HepG2 (cell line): ENCODE measurements around the gene USP36. TPM values are rescaled to one million over a fixed set of nuclear protein-coding genes. Genes with fewer than 3 reads are reported as not detected.

Source experiments
- ATAC-seq: fragments of 200-7000 bp; cut with Tn5 transposase; 3 replicates; pipeline ENCODE4 v1.9.1; 2020; ENCODE audit warnings: mild to moderate bottlenecking, moderate library complexity
- BruUV-seq: library from RNA; stranded (reverse); fragments of 400-500 nt; replicated peaks from 2 replicates; lab custom pipeline; 2021; lab: Mats Ljungman, UMichigan
- CTCF ChIA-PET: fragments of 300-600 bp; formaldehyde crosslinking; extraction: SDS; loops from one replicate; lab custom pipeline; 2021; ENCODE audit warnings: low total read pairs, inconsistent platforms, low intra/inter-chr PET ratio; lab: Yijun Ruan, JAX
- POLR2A ChIA-PET: fragments of 350-600 bp; sonication (Branson Sonifier 250); formaldehyde crosslinking; loops from one replicate; lab custom pipeline; 2020; ENCODE audit warnings: antibody characterized with exemption, inconsistent platforms; lab: Yijun Ruan, JAX
- DNase-seq: peaks from one replicate; pipeline ENCODE4 v3.0.0-alpha.2; 2015; ENCODE audit warnings: low spot score
- FAIRE-seq: peaks from 3 replicates; lab custom pipeline; 2011; peaks lifted over from hg19 to GRCh38; lab: Jason Lieb, UNC
- H2AFZ ChIP-seq: one replicate; pipeline ENCODE4 v1.6.1; 2011; ENCODE audit warnings: low read length, inconsistent platforms
- H3K27ac ChIP-seq: fragments of 300-600 bp; 3 replicates; pipeline ENCODE4 v1.8.0; 2011; ENCODE audit warnings: mixed run types, mild to moderate bottlenecking, mixed read lengths, low read length, inconsistent platforms; ENCODE audit not compliant: insufficient read depth; ENCODE audit errors: extremely low read length
- H3K27me3 ChIP-seq, 2 experiments: fragments of 200-600 bp in 1 of 2; 2 replicates in 1 of 2; 3 replicates in 1 of 2; pipeline versions ENCODE4 v1.6.0 to v1.8.0; 2011; ENCODE audit warnings: low read length in 2 of 2, mild to moderate bottlenecking in 2 of 2, moderate library complexity in 2 of 2, inconsistent platforms in 1 of 2; ENCODE audit not compliant: insufficient read depth in 2 of 2, control insufficient read depth in 1 of 2
- H3K36me3 ChIP-seq, 2 experiments: fragments of 200-600 bp in 1 of 2; replicated peaks in 1 of 2; 2 replicates in 1 of 2; 3 replicates in 1 of 2; pipeline versions ENCODE4 v1.5.1 to v1.8.0; 2011; ENCODE audit warnings: low read length in 2 of 2, inconsistent platforms in 1 of 2; ENCODE audit not compliant: insufficient read depth in 2 of 2, control insufficient read depth in 1 of 2
- H3K4me1 ChIP-seq: 2 replicates; pipeline ENCODE4 v1.5.1; 2012; ENCODE audit warnings: low read length, inconsistent platforms; ENCODE audit not compliant: insufficient read depth
- H3K4me2 ChIP-seq: 2 replicates; pipeline ENCODE4 v1.6.0; 2011; ENCODE audit warnings: low read depth, low read length, inconsistent platforms
- H3K4me3 ChIP-seq, 3 experiments: fragments of 200-600 bp in 1 of 3; sonication (generic), shearing (Covaris generic) in 1 of 3; replicated peaks in 1 of 3; 2 replicates each; pipeline ENCODE4 v1.5.1; 2011 to 2016; ENCODE audit warnings: low read length in 3 of 3, inconsistent platforms in 2 of 3, low read depth in 2 of 3, mild to moderate bottlenecking in 2 of 3, control low read depth in 1 of 3, mixed read lengths in 1 of 3; ENCODE audit not compliant: insufficient read depth in 1 of 3
- H3K79me2 ChIP-seq: one replicate; pipeline ENCODE4 v1.6.1; 2011; ENCODE audit warnings: low read length, inconsistent platforms; ENCODE audit not compliant: insufficient read depth
- H3K9ac ChIP-seq: 2 replicates; pipeline ENCODE4 v1.6.0; 2011; ENCODE audit warnings: mild to moderate bottlenecking, low read depth, low read length, inconsistent platforms; ENCODE audit not compliant: insufficient read depth
- H3K9me3 ChIP-seq: 2 replicates; pipeline ENCODE4 v1.5.1; 2012; ENCODE audit warnings: mild to moderate bottlenecking, low read length
- H4K20me1 ChIP-seq: 2 replicates; pipeline ENCODE4 v1.6.0; 2011; ENCODE audit warnings: inconsistent platforms, mild to moderate bottlenecking, low read length, moderate library complexity; ENCODE audit not compliant: insufficient read depth
- FOXJ3 ChIP-seq: sonication (generic); formaldehyde crosslinking; IDR thresholded peaks from 2 replicates; pipeline ENCODE4 v1.4.0; 2020; ENCODE audit warnings: missing genetic modification reagents, mild to moderate bottlenecking, borderline replicate concordance
- HIVEP1 ChIP-seq: sonication (generic); formaldehyde crosslinking; IDR thresholded peaks from 2 replicates; pipeline ENCODE4 v1.4.0; 2020; ENCODE audit warnings: mild to moderate bottlenecking, missing genetic modification reagents
- NCOA5 ChIP-seq: sonication (generic); formaldehyde crosslinking; IDR thresholded peaks from 2 replicates; pipeline ENCODE4 v1.4.0; 2020; ENCODE audit warnings: missing genetic modification reagents
- NFATC3 ChIP-seq: sonication (generic); formaldehyde crosslinking; IDR thresholded peaks from 2 replicates; pipeline ENCODE4 v1.5.1; 2020; ENCODE audit warnings: mild to moderate bottlenecking, missing genetic modification reagents
- SALL2 ChIP-seq: sonication (generic); formaldehyde crosslinking; IDR thresholded peaks from 2 replicates; pipeline ENCODE4 v1.8.1; 2023; ENCODE audit warnings: mild to moderate bottlenecking, missing genetic modification reagents, inconsistent platforms
- SOX6 ChIP-seq, 2 experiments: fragments of 450-650 bp in 1 of 2; sonication (generic) in 1 of 2; formaldehyde crosslinking in 1 of 2; IDR thresholded peaks; 2 replicates each; pipeline versions ENCODE4 v1.4.0 to v1.6.1; 2017 to 2020; ENCODE audit warnings: antibody characterized with exemption in 1 of 2, mild to moderate bottlenecking in 1 of 2, missing genetic modification reagents in 1 of 2
- ZFP1 ChIP-seq: IDR thresholded peaks from 2 replicates; pipeline ENCODE4 v1.6.1; 2016
- ZNF280D ChIP-seq: sonication (generic); formaldehyde crosslinking; IDR thresholded peaks from 2 replicates; pipeline ENCODE4 v1.5.1; 2020; ENCODE audit warnings: mild to moderate bottlenecking, missing genetic modification reagents
- ZNF329 ChIP-seq: sonication (generic); formaldehyde crosslinking; IDR thresholded peaks from 2 replicates; pipeline ENCODE4 v1.9.0; 2021; ENCODE audit warnings: low read depth, mild to moderate bottlenecking, missing genetic modification reagents
- ZSCAN31 ChIP-seq: sonication (generic); formaldehyde crosslinking; IDR thresholded peaks from 2 replicates; pipeline ENCODE4 v1.5.0; 2020; ENCODE audit warnings: low read depth, mild to moderate bottlenecking, missing genetic modification reagents
- WGBS: methylation state at CpG from one replicate; pipeline ENCODE4 v1.1.6; 2017; ENCODE audit warnings: low lambda C conversion rate; 5-methylcytosine and 5-hydroxymethylcytosine counted together
- in situ Hi-C: cut with HindIII; loops from 2 replicates; pipeline ENCODE4 v1.10.0; 2017; ENCODE audit warnings: low pct_unique_long_range_greater_than_20kb; ENCODE audit not compliant: extremely low pct_ligation_motif_present
- intact Hi-C: fragments of 100-400 bp; cut with micrococcal nuclease; formaldehyde crosslinking; loops from one replicate; pipeline ENCODE4 v1.10.0; 2022; ENCODE audit not compliant: unreplicated experiment
- polyA plus RNA-seq, 8 experiments: library from polyadenylated mRNA; depleted of rRNA in 3 of 8; stranded (reverse) in 7 of 8; unstranded in 1 of 8; fragments of >200 nt; fragmentation: Illumina TruSeq in 4 of 8; extraction: Trizol in 4 of 8; gene quantifications; 2 replicates each; pipeline versions ENCODE4 v1.2.1 to v1.2.3, GENCODE V29; 2011 to 2016; ENCODE audit warnings: low read depth in 4 of 8, missing spikeins in 1 of 8, mixed read lengths in 1 of 8; ENCODE audit not compliant: insufficient read depth in 1 of 8
- total RNA-seq, 5 experiments: library from RNA; depleted of rRNA; stranded (reverse); fragments of >200 nt; fragmentation: Illumina TruSeq; extraction: Trizol; gene quantifications; 2 replicates each; pipeline ENCODE4 v1.2.3, GENCODE V29; 2016; ENCODE audit warnings: low read depth in 1 of 5
- TF ChIP-seq, protein P1 (sequence below): sonication (generic); formaldehyde crosslinking; IDR thresholded peaks from 2 replicates; pipeline ENCODE4 v1.4.0; 2020; ENCODE audit warnings: missing genetic modification reagents, mild to moderate bottlenecking, borderline replicate concordance
- TF ChIP-seq, protein P2 (sequence below): sonication (generic); formaldehyde crosslinking; IDR thresholded peaks from 2 replicates; pipeline ENCODE4 v1.8.0; 2022; ENCODE audit warnings: missing genetic modification reagents, mild to moderate bottlenecking, moderate library complexity, borderline replicate concordance
- TF ChIP-seq, protein P3 (sequence below): sonication (generic); formaldehyde crosslinking; IDR thresholded peaks from 2 replicates; pipeline ENCODE4 v1.4.0; 2020; ENCODE audit warnings: missing genetic modification reagents

Gene USP36
- total and polyA plus RNA-seq, 2 of the 13 experiments (the other 11 are each of a cell fraction or from before 2014, with no cell fraction given) = 29.6 to 45.9 TPM

GRCh38 chr17:78832541-78832810, 8.1 kb downstream of the USP36 start:
- peaks cover 35% of the 10 kb centered on the region for H3K79me2 ChIP-seq
- H3K4me1 ChIP-seq = peaks cover 27% of the 10 kb centered on the region
- no peak overlapping the region for H3K4me2 ChIP-seq
- no peaks in the 10 kb centered on the region for H3K27me3 ChIP-seq
- DNase-seq = no peak
- peaks cover 4% of the 10 kb centered on the region; the same call in 1 of the 2 replicates for H4K20me1 ChIP-seq
- H3K27ac ChIP-seq = peak overlapping the region; percentile 48
- no peak overlapping the region for H3K4me3 ChIP-seq
- ATAC-seq = peak; percentile 22
- H3K9me3 ChIP-seq = no peaks in the 10 kb centered on the region
- in situ Hi-C loops = no loop called here
- H2AFZ ChIP-seq = no peak overlapping the region
- CTCF ChIA-PET = no interaction called here
- no peak for FAIRE-seq
- peak overlapping the region; percentile 14; the same call in 1 of the 2 replicates for H3K9ac ChIP-seq
- POLR2A ChIA-PET = interaction anchor here (1.0 to 2.3 kb wide), 3 partner anchors 8 to 13 kb away, joined by 4 to 23 read pairs (median 4); partner anchors contain the start of gene USP36
- intact Hi-C loops = no loop called here
- 94% methylated on average over 2 of the region's 2 CpGs for WGBS
- BruUV-seq = no TSS peak
- H3K36me3 ChIP-seq = peaks cover 56 to 89% of the 10 kb centered on the region in 2 experiments
- TF ChIP-seq, protein P1, sequence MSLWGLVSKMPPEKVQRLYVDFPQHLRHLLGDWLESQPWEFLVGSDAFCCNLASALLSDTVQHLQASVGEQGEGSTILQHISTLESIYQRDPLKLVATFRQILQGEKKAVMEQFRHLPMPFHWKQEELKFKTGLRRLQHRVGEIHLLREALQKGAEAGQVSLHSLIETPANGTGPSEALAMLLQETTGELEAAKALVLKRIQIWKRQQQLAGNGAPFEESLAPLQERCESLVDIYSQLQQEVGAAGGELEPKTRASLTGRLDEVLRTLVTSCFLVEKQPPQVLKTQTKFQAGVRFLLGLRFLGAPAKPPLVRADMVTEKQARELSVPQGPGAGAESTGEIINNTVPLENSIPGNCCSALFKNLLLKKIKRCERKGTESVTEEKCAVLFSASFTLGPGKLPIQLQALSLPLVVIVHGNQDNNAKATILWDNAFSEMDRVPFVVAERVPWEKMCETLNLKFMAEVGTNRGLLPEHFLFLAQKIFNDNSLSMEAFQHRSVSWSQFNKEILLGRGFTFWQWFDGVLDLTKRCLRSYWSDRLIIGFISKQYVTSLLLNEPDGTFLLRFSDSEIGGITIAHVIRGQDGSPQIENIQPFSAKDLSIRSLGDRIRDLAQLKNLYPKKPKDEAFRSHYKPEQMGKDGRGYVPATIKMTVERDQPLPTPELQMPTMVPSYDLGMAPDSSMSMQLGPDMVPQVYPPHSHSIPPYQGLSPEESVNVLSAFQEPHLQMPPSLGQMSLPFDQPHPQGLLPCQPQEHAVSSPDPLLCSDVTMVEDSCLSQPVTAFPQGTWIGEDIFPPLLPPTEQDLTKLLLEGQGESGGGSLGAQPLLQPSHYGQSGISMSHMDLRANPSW = no peak
- TF ChIP-seq NCOA5 (CRISPR knock-in tag) (no peak), NFATC3 (no peak), SOX6 (IDR thresholded peaks at IDR 0.05) (no peak), SOX6 (CRISPR knock-in tag; IDR thresholded peaks at IDR 0.05) (no peak), ZFP1 (CRISPR knock-in tag) (no peak), SALL2 (CRISPR knock-in tag) (0 out of 2 replicates have a peak, but pooled peaks have one; percentile 66), HIVEP1 (no peak), ZNF280D (CRISPR knock-in tag) (peak; percentile 15; the same call in 1 of the 2 replicates), ZNF329 (CRISPR knock-in tag) (0 out of 2 replicates have a peak, but pooled peaks have one; percentile 1), FOXJ3 (CRISPR knock-in tag) (no peak), ZSCAN31 (CRISPR knock-in tag) (0 out of 2 replicates have a peak, but pooled peaks have one; percentile 20)
- TF ChIP-seq, protein P2, sequence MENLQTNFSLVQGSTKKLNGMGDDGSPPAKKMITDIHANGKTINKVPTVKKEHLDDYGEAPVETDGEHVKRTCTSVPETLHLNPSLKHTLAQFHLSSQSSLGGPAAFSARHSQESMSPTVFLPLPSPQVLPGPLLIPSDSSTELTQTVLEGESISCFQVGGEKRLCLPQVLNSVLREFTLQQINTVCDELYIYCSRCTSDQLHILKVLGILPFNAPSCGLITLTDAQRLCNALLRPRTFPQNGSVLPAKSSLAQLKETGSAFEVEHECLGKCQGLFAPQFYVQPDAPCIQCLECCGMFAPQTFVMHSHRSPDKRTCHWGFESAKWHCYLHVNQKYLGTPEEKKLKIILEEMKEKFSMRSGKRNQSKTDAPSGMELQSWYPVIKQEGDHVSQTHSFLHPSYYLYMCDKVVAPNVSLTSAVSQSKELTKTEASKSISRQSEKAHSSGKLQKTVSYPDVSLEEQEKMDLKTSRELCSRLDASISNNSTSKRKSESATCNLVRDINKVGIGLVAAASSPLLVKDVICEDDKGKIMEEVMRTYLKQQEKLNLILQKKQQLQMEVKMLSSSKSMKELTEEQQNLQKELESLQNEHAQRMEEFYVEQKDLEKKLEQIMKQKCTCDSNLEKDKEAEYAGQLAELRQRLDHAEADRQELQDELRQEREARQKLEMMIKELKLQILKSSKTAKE (CRISPR knock-in tag) = no peak
- TF ChIP-seq, protein P3, sequence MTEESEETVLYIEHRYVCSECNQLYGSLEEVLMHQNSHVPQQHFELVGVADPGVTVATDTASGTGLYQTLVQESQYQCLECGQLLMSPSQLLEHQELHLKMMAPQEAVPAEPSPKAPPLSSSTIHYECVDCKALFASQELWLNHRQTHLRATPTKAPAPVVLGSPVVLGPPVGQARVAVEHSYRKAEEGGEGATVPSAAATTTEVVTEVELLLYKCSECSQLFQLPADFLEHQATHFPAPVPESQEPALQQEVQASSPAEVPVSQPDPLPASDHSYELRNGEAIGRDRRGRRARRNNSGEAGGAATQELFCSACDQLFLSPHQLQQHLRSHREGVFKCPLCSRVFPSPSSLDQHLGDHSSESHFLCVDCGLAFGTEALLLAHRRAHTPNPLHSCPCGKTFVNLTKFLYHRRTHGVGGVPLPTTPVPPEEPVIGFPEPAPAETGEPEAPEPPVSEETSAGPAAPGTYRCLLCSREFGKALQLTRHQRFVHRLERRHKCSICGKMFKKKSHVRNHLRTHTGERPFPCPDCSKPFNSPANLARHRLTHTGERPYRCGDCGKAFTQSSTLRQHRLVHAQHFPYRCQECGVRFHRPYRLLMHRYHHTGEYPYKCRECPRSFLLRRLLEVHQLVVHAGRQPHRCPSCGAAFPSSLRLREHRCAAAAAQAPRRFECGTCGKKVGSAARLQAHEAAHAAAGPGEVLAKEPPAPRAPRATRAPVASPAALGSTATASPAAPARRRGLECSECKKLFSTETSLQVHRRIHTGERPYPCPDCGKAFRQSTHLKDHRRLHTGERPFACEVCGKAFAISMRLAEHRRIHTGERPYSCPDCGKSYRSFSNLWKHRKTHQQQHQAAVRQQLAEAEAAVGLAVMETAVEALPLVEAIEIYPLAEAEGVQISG (CRISPR knock-in tag) = no peak; the same call in 1 of the 2 replicates
